Measurements from ENCODE around the gene CCDC77. TPM values are rescaled to one million over a fixed set of nuclear protein-coding genes. Genes with fewer than 3 reads are reported as not detected.
"Not testable (repeated sequence)": the region's sequence is repeated elsewhere in the genome, so short reads cannot be mapped to it uniquely, and the experiment has no call there.

The CCDC77 gene
- total RNA-seq, 1 experiment from 2014 or later, result 7.2 TPM

DNA sequence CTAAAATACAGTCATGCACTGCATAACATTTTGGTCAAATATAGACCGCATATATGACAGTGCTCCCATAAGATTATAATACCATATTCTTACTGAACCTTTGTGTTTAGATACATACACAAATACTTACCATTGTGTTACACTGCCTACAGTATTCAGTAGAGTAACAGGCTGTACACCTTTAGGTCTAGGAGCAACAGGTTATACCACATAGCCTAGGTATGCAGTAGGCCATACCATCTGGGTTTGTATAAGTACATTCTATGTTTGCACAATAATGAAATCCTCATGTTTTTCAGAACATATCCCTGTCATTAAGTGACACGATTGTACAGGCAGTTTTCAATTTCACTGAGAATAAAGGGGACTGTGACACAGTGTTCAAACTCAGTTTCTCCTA is 34.6 kb upstream of the CCDC77 start:
- Mint-ChIP-seq H3K9me3 (ENCODE audit: unreplicated experiment) (no peaks in the 10 kb centered on the region), H3K27me3 (ENCODE audit: insufficient read depth, unreplicated experiment) (no peaks in the 10 kb centered on the region), H3K4me3 (ENCODE audit: unreplicated experiment) (no peak overlapping the region), H3K36me3 (ENCODE audit: insufficient read depth, unreplicated experiment) (peaks cover 81% of the 10 kb centered on the region), H3K27ac (ENCODE audit: low read depth, unreplicated experiment) (no peak overlapping the region), H3K4me1 (ENCODE audit: insufficient read depth, unreplicated experiment) (no peaks in the 10 kb centered on the region)
- intact Hi-C loops (cut with micrococcal nuclease), result no loop called here
- no peak for TF ChIP-seq CTCF (IDR thresholded peaks at IDR 0.05; ENCODE audit: unreplicated experiment)
- no peak for DNase-seq (ENCODE audit: unreplicated experiment)
- BruUV-seq (replicated peaks), result no TSS peak
- ChIA-PET POLR2A (no interaction called here), CTCF (interaction anchor here (0.7 kb wide), 2 partner anchors 13 to 291 kb away, joined by 3 to 5 read pairs; no protein-coding TSS in a partner anchor)

- H3K4me3 Mint-ChIP-seq (ENCODE audit: unreplicated experiment), result no peak overlapping the region
- no peaks in the 10 kb centered on the region for H3K9me3 Mint-ChIP-seq (ENCODE audit: unreplicated experiment)
- ChIA-PET CTCF (no interaction called here), POLR2A (interaction anchor here (1.0 kb wide), 1 partner anchor 16 kb away, joined by 3 read pairs; no protein-coding TSS in a partner anchor)
- intact Hi-C loops (cut with micrococcal nuclease), result no loop called here
- BruUV-seq (replicated peaks), result no TSS peak
- H3K27me3 Mint-ChIP-seq (ENCODE audit: insufficient read depth, unreplicated experiment), result no peaks in the 10 kb centered on the region
- no peaks in the 10 kb centered on the region for H3K4me1 Mint-ChIP-seq (ENCODE audit: insufficient read depth, unreplicated experiment)
- peaks cover 79% of the 10 kb centered on the region for H3K36me3 Mint-ChIP-seq (ENCODE audit: insufficient read depth, unreplicated experiment)
- TF ChIP-seq CTCF (IDR thresholded peaks at IDR 0.05; ENCODE audit: unreplicated experiment), result no peak
- H3K27ac Mint-ChIP-seq (ENCODE audit: low read depth, unreplicated experiment), result no peak overlapping the region
- DNase-seq (ENCODE audit: unreplicated experiment), result no peak
Measured at GRCh38 chr12:367972-368371, 33.5 kb upstream of the CCDC77 start.

- H3K27ac Mint-ChIP-seq (ENCODE audit: low read depth, unreplicated experiment); BruUV-seq (replicated peaks); H3K9me3 Mint-ChIP-seq (ENCODE audit: unreplicated experiment); H3K4me3 Mint-ChIP-seq (ENCODE audit: unreplicated experiment); H3K4me1 Mint-ChIP-seq (ENCODE audit: insufficient read depth, unreplicated experiment); DNase-seq (ENCODE audit: unreplicated experiment); H3K27me3 Mint-ChIP-seq (ENCODE audit: insufficient read depth, unreplicated experiment); CTCF ChIA-PET; intact Hi-C loops (cut with micrococcal nuclease): not testable (repeated sequence)
- POLR2A ChIA-PET, result interaction anchor here (1.0 kb wide), 1 partner anchor 18 kb away, joined by 4 read pairs; no protein-coding TSS in a partner anchor
- H3K36me3 Mint-ChIP-seq (ENCODE audit: insufficient read depth, unreplicated experiment), result peaks cover 78% of the 10 kb centered on the region
Measured at GRCh38 chr12:370739-371485, 30.5 kb upstream of the CCDC77 start.

DNA sequence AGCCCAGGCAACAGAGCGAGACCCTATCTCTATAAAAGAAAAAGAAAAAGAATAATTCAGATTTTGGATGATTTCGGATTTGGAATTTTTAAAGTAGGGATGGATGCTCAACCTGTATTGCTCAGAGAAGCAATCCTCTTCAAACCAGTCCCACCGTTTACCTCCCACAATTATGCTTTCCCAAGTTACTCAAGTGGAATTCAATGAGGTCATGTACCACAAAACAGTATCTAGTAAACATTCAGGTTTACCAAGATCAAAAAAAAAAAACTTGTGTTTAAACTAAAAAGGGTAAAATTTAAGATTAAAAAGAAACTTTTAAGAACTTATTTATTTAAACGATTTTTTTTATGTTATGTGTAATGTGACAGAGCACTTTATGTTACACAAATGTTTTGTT is 14.8 kb upstream of the CCDC77 start:
- H3K4me1 Mint-ChIP-seq (ENCODE audit: insufficient read depth, unreplicated experiment), result peaks cover 6% of the 10 kb centered on the region
- ChIA-PET CTCF (interaction anchor here (0.6 to 0.7 kb wide), 2 partner anchors 13 to 82 kb away, joined by 3 to 4 read pairs; no protein-coding TSS in a partner anchor), POLR2A (interaction anchor here (0.5 to 8.8 kb wide), 6 partner anchors 9 to 334 kb away, joined by 4 to 142 read pairs (median 5); partner anchors contain the start of gene CCDC77)
- no TSS peak for BruUV-seq (replicated peaks)
- H3K36me3 Mint-ChIP-seq (ENCODE audit: insufficient read depth, unreplicated experiment), result peaks cover 54% of the 10 kb centered on the region
- no peaks in the 10 kb centered on the region for H3K9me3 Mint-ChIP-seq (ENCODE audit: unreplicated experiment)
- intact Hi-C loops (cut with micrococcal nuclease), result no loop called here
- H3K4me3 Mint-ChIP-seq (ENCODE audit: unreplicated experiment), result peak overlapping the region; percentile 86
- no peak for TF ChIP-seq CTCF (IDR thresholded peaks at IDR 0.05; ENCODE audit: unreplicated experiment)
- no peaks in the 10 kb centered on the region for H3K27me3 Mint-ChIP-seq (ENCODE audit: insufficient read depth, unreplicated experiment)
- peak overlapping the region; percentile 96 for H3K27ac Mint-ChIP-seq (ENCODE audit: low read depth, unreplicated experiment)
- DNase-seq (ENCODE audit: unreplicated experiment), result peak; percentile 6

Data from MCF 10A (cell line).